SU-DHL-6 (cell line): ENCODE data around the gene ASB13.
"Not testable (repeated sequence)": the region's sequence is repeated elsewhere in the genome, so short reads cannot be mapped to it uniquely, and the experiment has no call there.

Experiments used
- H2AFZ ChIP-seq: fragments of 200-600 bp; sonication (generic); 2 replicates; pipeline ENCODE4 v1.6.1; 2014; ENCODE audit warnings: low read depth, mild to moderate bottlenecking, moderate library complexity, mixed read lengths, antibody characterized with exemption, low read length; ENCODE audit not compliant: severe bottlenecking
- H3F3A ChIP-seq: fragments of 200-600 bp; shearing (Covaris generic); 2 replicates; pipeline ENCODE4 v1.6.0; 2016; ENCODE audit warnings: antibody characterized with exemption, mild to moderate bottlenecking; ENCODE audit not compliant: insufficient read depth
- H3K27ac ChIP-seq: fragments of 200-600 bp; sonication (generic); 2 replicates; pipeline ENCODE4 v1.5.1; 2016; ENCODE audit warnings: low read depth, mild to moderate bottlenecking, low read length, moderate library complexity, mixed read lengths
- H3K27me3 ChIP-seq: fragments of 200-600 bp; sonication (generic), shearing (Covaris generic); 2 replicates; pipeline ENCODE4 v1.6.0; 2014; ENCODE audit warnings: mild to moderate bottlenecking, low read length
- H3K36me3 ChIP-seq: fragments of 200-600 bp; sonication (generic); 2 replicates; pipeline ENCODE4 v1.6.1; 2014; ENCODE audit warnings: mild to moderate bottlenecking, low read length, mixed read lengths
- H3K4me2 ChIP-seq: fragments of 300-600, 200-600 bp; shearing (Covaris generic), sonication (generic); 2 replicates; pipeline ENCODE4 v1.6.0; 2014; ENCODE audit warnings: low read length, low read depth, mild to moderate bottlenecking; ENCODE audit not compliant: poor library complexity, severe bottlenecking
- H3K4me3 ChIP-seq: fragments of 200-600 bp; sonication (generic); 2 replicates; pipeline ENCODE4 v1.5.1; 2014; ENCODE audit warnings: antibody characterized with exemption, low read length, mild to moderate bottlenecking, mixed read lengths; ENCODE audit not compliant: insufficient read depth, poor library complexity, severe bottlenecking
- H3K79me2 ChIP-seq: fragments of 200-600 bp; sonication (generic); 2 replicates; pipeline ENCODE4 v1.6.1; 2014; ENCODE audit warnings: mild to moderate bottlenecking, low read length, moderate library complexity; ENCODE audit not compliant: insufficient read depth
- H3K9ac ChIP-seq: fragments of 200-600 bp; sonication (generic); 2 replicates; pipeline ENCODE4 v1.7.0; 2014; ENCODE audit warnings: mild to moderate bottlenecking, low read length
- H3K9me2 ChIP-seq: fragments of 200-600 bp; sonication (generic); replicated peaks from 2 replicates; pipeline ENCODE4 v1.6.1; 2014; ENCODE audit warnings: low read length; ENCODE audit not compliant: insufficient read depth
- H3K9me3 ChIP-seq: fragments of 200-600 bp; sonication (generic); 2 replicates; pipeline ENCODE4 v1.6.1; 2014; ENCODE audit warnings: low read length, mixed read lengths; ENCODE audit not compliant: insufficient read depth
- H4K20me1 ChIP-seq: fragments of 200-600 bp; sonication (generic); 2 replicates; pipeline ENCODE4 v1.6.1; 2014; ENCODE audit warnings: low read depth, mild to moderate bottlenecking, antibody characterized with exemption, low read length, moderate library complexity, mixed read lengths
- CTCF ChIP-seq: fragments of 200-600 bp; sonication (generic); IDR thresholded peaks from one replicate; pipeline ENCODE4 v1.5.1; 2017; ENCODE audit warnings: antibody characterized with exemption, mild to moderate bottlenecking, low read length, moderate library complexity; ENCODE audit not compliant: insufficient read depth, poor library complexity, severe bottlenecking
- EZH2phosphoT487 ChIP-seq: fragments of 200-600 bp; sonication (generic), shearing (Covaris generic); conservative IDR thresholded peaks from 2 replicates; pipeline ENCODE4 v1.6.1; 2018; ENCODE audit warnings: mild to moderate bottlenecking, antibody characterized with exemption, low read length, moderate library complexity, mixed read lengths

The ASB13 gene

DNA sequence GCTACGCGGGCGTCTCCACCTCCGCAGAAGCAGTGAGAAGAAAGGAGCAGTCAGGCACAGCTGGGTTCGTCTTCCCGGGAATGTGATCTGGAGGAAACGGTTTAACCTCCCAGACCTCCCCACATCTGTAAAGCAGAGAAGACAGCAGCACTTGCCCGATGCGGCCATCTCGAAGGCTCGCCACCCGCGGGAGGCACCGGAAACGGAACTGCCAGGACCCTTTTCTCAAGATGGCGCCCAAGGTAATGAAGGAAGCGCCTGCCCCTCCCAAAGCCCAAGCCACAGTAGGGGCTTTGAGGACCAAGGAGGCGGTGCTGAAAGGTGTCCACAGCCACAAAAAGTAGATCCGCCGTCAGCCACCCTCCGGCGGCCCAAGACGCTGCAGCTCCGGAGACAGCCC, 41.7 kb downstream of the ASB13 start:
- Histone ChIP-seq H3K9ac (no peak overlapping the region), H3K79me2 (no peaks in the 10 kb centered on the region), H3F3A (no peaks in the 10 kb centered on the region), H4K20me1 (no peaks in the 10 kb centered on the region), H3K27me3 (no peaks in the 10 kb centered on the region), H3K9me2 (no peaks in the 10 kb centered on the region), H3K36me3 (no peaks in the 10 kb centered on the region), H3K9me3 (no peaks in the 10 kb centered on the region), H3K27ac (no peak overlapping the region), H2AFZ (no peak overlapping the region), H3K4me3 (no peak overlapping the region), H3K4me2 (no peak overlapping the region)
- TF ChIP-seq CTCF (no peak), EZH2phosphoT487 (no peak)

GRCh38 chr10:5623081-5623748, 43.2 kb downstream of the ASB13 start:
- no peaks in the 10 kb centered on the region for H3K36me3 ChIP-seq
- no peak overlapping the region for H3K4me2 ChIP-seq
- no peaks in the 10 kb centered on the region for H3K27me3 ChIP-seq
- H3K79me2 ChIP-seq = no peaks in the 10 kb centered on the region
- H2AFZ ChIP-seq = no peak overlapping the region
- H3F3A ChIP-seq = no peaks in the 10 kb centered on the region
- no peaks in the 10 kb centered on the region for H3K9me3 ChIP-seq
- no peaks in the 10 kb centered on the region for H4K20me1 ChIP-seq
- no peak overlapping the region for H3K4me3 ChIP-seq
- no peak for TF ChIP-seq EZH2phosphoT487
- TF ChIP-seq CTCF = peak; percentile 86
- H3K9ac ChIP-seq = no peak overlapping the region
- H3K9me2 ChIP-seq = no peaks in the 10 kb centered on the region
- no peak overlapping the region for H3K27ac ChIP-seq

- no peaks in the 10 kb centered on the region for H3K9me2 ChIP-seq
- H3K9ac ChIP-seq = no peak overlapping the region
- no peak overlapping the region for H2AFZ ChIP-seq
- H3K27me3 ChIP-seq = no peaks in the 10 kb centered on the region
- H3K9me3 ChIP-seq = no peaks in the 10 kb centered on the region
- H3K27ac ChIP-seq = no peak overlapping the region
- no peak overlapping the region for H3K4me3 ChIP-seq
- no peaks in the 10 kb centered on the region for H3K79me2 ChIP-seq
- no peak overlapping the region for H3K4me2 ChIP-seq
- H3K36me3 ChIP-seq = no peaks in the 10 kb centered on the region
- no peak for TF ChIP-seq EZH2phosphoT487
- TF ChIP-seq CTCF = no peak
- no peaks in the 10 kb centered on the region for H4K20me1 ChIP-seq
- H3F3A ChIP-seq = no peaks in the 10 kb centered on the region
These were observed 44.0 kb downstream of the ASB13 start for GRCh38 chr10:5622186-5622960.

DNA sequence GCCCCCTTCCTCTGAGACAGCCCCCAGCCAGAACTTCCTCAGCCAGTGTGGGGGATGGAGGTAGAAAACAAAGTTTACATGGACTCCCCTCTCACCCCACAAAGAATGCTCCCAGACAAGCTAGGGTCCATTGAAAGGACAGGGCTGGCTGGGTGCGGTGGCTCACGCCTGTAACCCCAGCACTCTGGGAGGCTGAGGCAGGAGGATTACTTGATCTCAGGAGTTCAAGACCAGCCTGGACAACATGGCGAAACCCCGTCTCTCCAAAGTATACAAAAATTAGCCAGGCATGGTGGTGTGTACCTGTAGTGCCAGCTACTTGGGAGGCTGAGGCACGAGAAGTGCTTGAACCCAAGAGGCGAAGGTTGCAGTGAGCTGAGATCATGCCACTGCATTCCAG, 45.0 kb downstream of the ASB13 start:
- not testable (repeated sequence) for H4K20me1 ChIP-seq, H3K4me3 ChIP-seq, H3K9me2 ChIP-seq, H3K36me3 ChIP-seq, H2AFZ ChIP-seq, H3K9ac ChIP-seq, H3K4me2 ChIP-seq, H3K27me3 ChIP-seq, H3K79me2 ChIP-seq, H3K27ac ChIP-seq, H3F3A ChIP-seq, H3K9me3 ChIP-seq
